Testis (tissue), 2 donors: ENCODE measurements around the gene POLR2B.

Experiments
- CTCF ChIP-seq, 3 experiments: fragments of 450-650 bp in 2 of 3; fragments of 200-600 bp in 1 of 3; sonication (generic) in 1 of 3; IDR thresholded peaks; one replicate each; pipeline ENCODE4 v1.5.1; 2016 to 2019; ENCODE audit warnings: antibody characterized with exemption in 3 of 3, mild to moderate bottlenecking in 2 of 3, moderate library complexity in 1 of 3
- POLR2A ChIP-seq: fragments of 450-650 bp; IDR thresholded peaks from one replicate; pipeline ENCODE4 v1.6.1; 2017; ENCODE audit warnings: antibody characterized with exemption, mild to moderate bottlenecking, moderate library complexity

GRCh38 chr4:57044279-57044678, 65.6 kb downstream of the POLR2B start:
- TF ChIP-seq POLR2A (no peak), CTCF (IDR thresholded peaks at IDR 0.05) (no peak)
